Suprapubic skin (tissue), 4 donors: ENCODE results near the gene RNF144B. TPM values are rescaled to one million over a fixed set of nuclear protein-coding genes. Genes with fewer than 3 reads are reported as not detected.

ENCODE experiments used
- DNase-seq, 2 donors: peaks; one replicate each; pipeline ENCODE4 v3.0.0-alpha.2; 2019; ENCODE audit warnings: low spot score in 2 of 2
- H3K27ac ChIP-seq: fragments of 200-600 bp; sonication (generic); one replicate; pipeline ENCODE4 v1.5.1; 2019
- H3K27me3 ChIP-seq: fragments of 200-600 bp; sonication (generic); one replicate; pipeline ENCODE4 v1.5.1; 2019
- H3K36me3 ChIP-seq: fragments of 200-600 bp; sonication (generic); one replicate; pipeline ENCODE4 v1.5.1; 2019
- H3K4me1 ChIP-seq: fragments of 200-600 bp; sonication (generic); one replicate; pipeline ENCODE4 v1.5.1; 2019
- H3K4me3 ChIP-seq: fragments of 200-600 bp; sonication (generic); one replicate; pipeline ENCODE4 v1.5.1; 2019; ENCODE audit warnings: mild to moderate bottlenecking
- H3K9me3 ChIP-seq: fragments of 200-600 bp; sonication (generic); one replicate; pipeline ENCODE4 v1.5.1; 2019
- CTCF ChIP-seq, 2 donors: fragments of 200-600 bp in 1 of 2; fragments of 450-650 bp in 1 of 2; sonication (generic) in 1 of 2; IDR thresholded peaks; one replicate each; pipeline ENCODE4 v1.5.1; 2016 to 2019; ENCODE audit warnings: antibody characterized with exemption in 2 of 2, mild to moderate bottlenecking in 1 of 2, moderate library complexity in 1 of 2
- EP300 ChIP-seq: sonication (generic); formaldehyde crosslinking; IDR thresholded peaks from one replicate; pipeline ENCODE4 v1.6.1; 2017; ENCODE audit warnings: antibody characterized with exemption
- POLR2A ChIP-seq, 2 donors: fragments of 450-650 bp; IDR thresholded peaks; one replicate each; pipeline ENCODE4 v1.6.1; 2017; ENCODE audit warnings: antibody characterized with exemption in 2 of 2, mild to moderate bottlenecking in 2 of 2, moderate library complexity in 2 of 2
- POLR2AphosphoS5 ChIP-seq, 3 donors: sonication (generic); formaldehyde crosslinking; IDR thresholded peaks; one replicate each; pipeline ENCODE4 v1.6.1; 2017; ENCODE audit warnings: antibody characterized with exemption in 3 of 3
- WGBS: methylation state at CpG from one replicate; pipeline ENCODE4 v1.1.5; 2018; 5-methylcytosine and 5-hydroxymethylcytosine counted together
- total RNA-seq, 4 donors: library from RNA; depleted of rRNA; stranded (reverse); fragments of >200 nt; gene quantifications; one replicate each; pipeline ENCODE4 v1.1.0, GENCODE V29; 2016

The RNF144B gene
- total RNA-seq, 4 donors from 2014 or later: 27.8 to 48.4 (median 38.7) TPM

- no peaks in the 10 kb centered on the region for H3K9me3 ChIP-seq
- no peak overlapping the region for H3K4me3 ChIP-seq
- no peak for DNase-seq
- peaks cover 13% of the 10 kb centered on the region for H3K4me1 ChIP-seq
- H3K36me3 ChIP-seq: no peaks in the 10 kb centered on the region
- H3K27me3 ChIP-seq: no peaks in the 10 kb centered on the region
- WGBS: 79% methylated on average over 11 of the region's 11 CpGs
- TF ChIP-seq CTCF (IDR thresholded peaks at IDR 0.05) (no peak), EP300 (no peak), POLR2A (IDR thresholded peaks at IDR 0.05) (no peak), POLR2AphosphoS5 (IDR thresholded peaks at IDR 0.05) (no peak)
- H3K27ac ChIP-seq: peak overlapping the region; percentile 72
Observed at GRCh38 chr6:18491308-18492045, 104.3 kb downstream of the RNF144B start.

- H3K9me3 ChIP-seq: no peaks in the 10 kb centered on the region
- peak overlapping the region; percentile 29 for H3K27ac ChIP-seq
- no peaks in the 10 kb centered on the region for H3K27me3 ChIP-seq
- 67% methylated on average over 2 of the region's 2 CpGs for WGBS
- no peaks in the 10 kb centered on the region for H3K36me3 ChIP-seq
- no peak for DNase-seq
- H3K4me1 ChIP-seq: peaks cover 13% of the 10 kb centered on the region
- TF ChIP-seq POLR2AphosphoS5 (IDR thresholded peaks at IDR 0.05) (no peak), EP300 (no peak), POLR2A (IDR thresholded peaks at IDR 0.05) (no peak), CTCF (IDR thresholded peaks at IDR 0.05) (no peak)
- H3K4me3 ChIP-seq: no peak overlapping the region
Observed at GRCh38 chr6:18492972-18493371, 105.8 kb downstream of the RNF144B start.

- H3K4me1 ChIP-seq: peaks cover 13% of the 10 kb centered on the region
- 59% methylated on average over 4 of the region's 4 CpGs for WGBS
Observed at GRCh38 chr6:18493382-18493891, 106.3 kb downstream of the RNF144B start.

GRCh38 chr6:18493925-18494324 lies 106.8 kb downstream of the RNF144B start:
- WGBS: 35% methylated on average over 2 of the region's 2 CpGs
- Histone ChIP-seq H3K4me1 (peaks cover 13% of the 10 kb centered on the region), H3K27me3 (no peaks in the 10 kb centered on the region), H3K36me3 (no peaks in the 10 kb centered on the region), H3K27ac (peak overlapping the region; percentile 32), H3K9me3 (no peaks in the 10 kb centered on the region), H3K4me3 (no peak overlapping the region)
- no peak for DNase-seq
- TF ChIP-seq EP300: no peak
- TF ChIP-seq CTCF (IDR thresholded peaks at IDR 0.05): no peak
- TF ChIP-seq POLR2A (IDR thresholded peaks at IDR 0.05): no peak
- TF ChIP-seq POLR2AphosphoS5 (IDR thresholded peaks at IDR 0.05): no peak

More at GRCh38 chr6:18493382-18493891, 106.3 kb downstream of the RNF144B start:
- no peaks in the 10 kb centered on the region for H3K36me3 ChIP-seq
- no peak overlapping the region for H3K4me3 ChIP-seq
- no peaks in the 10 kb centered on the region for H3K9me3 ChIP-seq
- no peak for TF ChIP-seq POLR2A (IDR thresholded peaks at IDR 0.05)
- TF ChIP-seq CTCF (IDR thresholded peaks at IDR 0.05): no peak
- TF ChIP-seq POLR2AphosphoS5 (IDR thresholded peaks at IDR 0.05): no peak
- no peak for TF ChIP-seq EP300
- DNase-seq: no peak
- H3K27ac ChIP-seq: peak overlapping the region; percentile 29
- H3K27me3 ChIP-seq: no peaks in the 10 kb centered on the region

- DNase-seq: no peak
- H3K27me3 ChIP-seq: no peaks in the 10 kb centered on the region
- H3K36me3 ChIP-seq: no peaks in the 10 kb centered on the region
- H3K9me3 ChIP-seq: no peaks in the 10 kb centered on the region
- no peak overlapping the region for H3K27ac ChIP-seq
- peaks cover 13% of the 10 kb centered on the region for H3K4me1 ChIP-seq
- TF ChIP-seq EP300 (no peak), POLR2AphosphoS5 (IDR thresholded peaks at IDR 0.05) (no peak), POLR2A (IDR thresholded peaks at IDR 0.05) (no peak), CTCF (IDR thresholded peaks at IDR 0.05) (no peak)
- 76% methylated on average over 2 of the region's 2 CpGs for WGBS
- H3K4me3 ChIP-seq: no peak overlapping the region
Observed at GRCh38 chr6:18495236-18495635, 108.1 kb downstream of the RNF144B start.
